ENCODE results near the gene OGFOD1.

Gene OGFOD1

GRCh38 chr16:56450986-56451752 lies at the start of gene OGFOD1, which contains the start of gene NUDT21:
TSS of gene OGFOD1 (plus strand) at chr16:56451554. CDS start at chr16:56451613, 59 bp downstream.
TSS of gene NUDT21 (minus strand) at chr16:56451332. CDS start at chr16:56451202, 130 bp downstream.
- DNase-seq (ENCODE audit: low read depth in 2 of 2): peak; percentile 75 to 83

GRCh38 chr16:56405977-56406672 lies 45.2 kb upstream of the OGFOD1 start:
- no peak for DNase-seq (ENCODE audit: low read depth in 2 of 2)

- no peak for DNase-seq (ENCODE audit: low read depth in 2 of 2)
These were observed 42.8 kb upstream of the OGFOD1 start for GRCh38 chr16:56408379-56409098.

GRCh38 chr16:56409195-56409594 lies 42.2 kb upstream of the OGFOD1 start:
- no peak for DNase-seq (ENCODE audit: low read depth in 2 of 2)

GRCh38 chr16:56411123-56411522 lies 40.2 kb upstream of the OGFOD1 start:
- no peak for DNase-seq (ENCODE audit: low read depth in 2 of 2)

- no peak for DNase-seq (ENCODE audit: low read depth in 2 of 2)
These were observed 39.7 kb upstream of the OGFOD1 start for GRCh38 chr16:56411624-56412023.

- DNase-seq (ENCODE audit: low read depth in 2 of 2): no peak
These were observed 38.0 kb upstream of the OGFOD1 start for GRCh38 chr16:56413381-56413780.

GRCh38 chr16:56414366-56414765 lies 37.0 kb upstream of the OGFOD1 start:
- no peak for DNase-seq (ENCODE audit: low read depth in 2 of 2)

GRCh38 chr16:56415875-56416274 lies 35.5 kb upstream of the OGFOD1 start:
- no peak for DNase-seq (ENCODE audit: low read depth in 2 of 2)

- DNase-seq (ENCODE audit: low read depth in 2 of 2): no peak
These were observed 34.2 kb upstream of the OGFOD1 start for GRCh38 chr16:56417138-56417537.

GRCh38 chr16:56419740-56420548 lies 31.4 kb upstream of the OGFOD1 start:
- no peak for DNase-seq (ENCODE audit: low read depth in 2 of 2)

- no peak for DNase-seq (ENCODE audit: low read depth in 2 of 2)
These were observed 30.7 kb upstream of the OGFOD1 start for GRCh38 chr16:56420613-56421012.

GRCh38 chr16:56421313-56421712 lies 30.0 kb upstream of the OGFOD1 start:
- DNase-seq (ENCODE audit: low read depth in 2 of 2): no peak

- DNase-seq (ENCODE audit: low read depth in 2 of 2): no peak
These were observed 29.2 kb upstream of the OGFOD1 start for GRCh38 chr16:56421976-56422669.

- no peak for DNase-seq (ENCODE audit: low read depth in 2 of 2)
These were observed 28.4 kb upstream of the OGFOD1 start for GRCh38 chr16:56422896-56423441.

GRCh38 chr16:56423584-56424403 lies 27.6 kb upstream of the OGFOD1 start:
- DNase-seq (ENCODE audit: low read depth in 2 of 2): no peak

GRCh38 chr16:56424404-56424764 lies 27.0 kb upstream of the OGFOD1 start:
- no peak for DNase-seq (ENCODE audit: low read depth in 2 of 2)

- peak; percentile 18 to 21 for DNase-seq (ENCODE audit: low read depth in 2 of 2)
These were observed 26.4 kb upstream of the OGFOD1 start for GRCh38 chr16:56424791-56425438.

- peak; percentile 51 to 57 for DNase-seq (ENCODE audit: low read depth in 2 of 2)
These were observed 25.9 kb upstream of the OGFOD1 start, which contains the start of gene AMFR for GRCh38 chr16:56425439-56425832. TSS of gene AMFR (minus strand) at chr16:56425545. CDS start at chr16:56425327, 218 bp downstream.

Data from stimulated activated CD8-positive, alpha-beta memory T cell treated with anti-CD3 and anti-CD28 coated beads, Interleukin-2, amount 100 ng/mL, for 48 hours (primary cell).